Uterus (tissue), 2 donors: ENCODE results near the gene AK5.

Experiments used
- POLR2A ChIP-seq, 2 donors: fragments of 450-650 bp; IDR thresholded peaks; one replicate each; pipeline ENCODE4 v1.6.1; 2016; ENCODE audit warnings: antibody characterized with exemption in 2 of 2, mild to moderate bottlenecking in 1 of 2, moderate library complexity in 1 of 2
- TF ChIP-seq, protein P1 (sequence below), 4 experiments: fragments of 200-600 bp in 2 of 4; fragments of 450-650 bp in 2 of 4; sonication (generic) in 2 of 4; IDR thresholded peaks; one replicate each; pipeline ENCODE4 v1.5.1; 2016 to 2019; ENCODE audit warnings: antibody characterized with exemption in 4 of 4, mild to moderate bottlenecking in 2 of 4, moderate library complexity in 1 of 4

DNA sequence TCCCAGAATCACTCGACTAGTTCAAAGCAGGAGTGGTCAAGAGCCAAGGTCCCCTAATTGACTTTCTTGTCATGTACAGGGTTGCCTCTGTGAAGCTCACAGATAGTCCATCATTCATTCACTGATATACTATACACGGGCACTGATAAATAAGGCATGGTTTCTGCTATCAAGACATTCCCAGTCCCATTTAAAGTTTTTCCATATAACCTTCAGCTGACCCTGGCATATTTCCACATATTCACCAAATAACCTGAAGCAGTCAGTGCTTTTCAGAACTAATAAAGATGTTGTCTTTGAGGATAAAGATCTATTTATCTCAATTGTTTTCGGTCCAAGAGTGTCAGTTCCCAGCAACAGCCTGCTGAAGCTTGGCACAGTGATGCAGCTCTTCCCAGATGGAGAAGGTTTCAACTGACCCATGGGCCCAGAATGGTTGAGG, 227.3 kb downstream of the AK5 start:
- no peak for TF ChIP-seq POLR2A (IDR thresholded peaks at IDR 0.05)
- TF ChIP-seq, protein P1, sequence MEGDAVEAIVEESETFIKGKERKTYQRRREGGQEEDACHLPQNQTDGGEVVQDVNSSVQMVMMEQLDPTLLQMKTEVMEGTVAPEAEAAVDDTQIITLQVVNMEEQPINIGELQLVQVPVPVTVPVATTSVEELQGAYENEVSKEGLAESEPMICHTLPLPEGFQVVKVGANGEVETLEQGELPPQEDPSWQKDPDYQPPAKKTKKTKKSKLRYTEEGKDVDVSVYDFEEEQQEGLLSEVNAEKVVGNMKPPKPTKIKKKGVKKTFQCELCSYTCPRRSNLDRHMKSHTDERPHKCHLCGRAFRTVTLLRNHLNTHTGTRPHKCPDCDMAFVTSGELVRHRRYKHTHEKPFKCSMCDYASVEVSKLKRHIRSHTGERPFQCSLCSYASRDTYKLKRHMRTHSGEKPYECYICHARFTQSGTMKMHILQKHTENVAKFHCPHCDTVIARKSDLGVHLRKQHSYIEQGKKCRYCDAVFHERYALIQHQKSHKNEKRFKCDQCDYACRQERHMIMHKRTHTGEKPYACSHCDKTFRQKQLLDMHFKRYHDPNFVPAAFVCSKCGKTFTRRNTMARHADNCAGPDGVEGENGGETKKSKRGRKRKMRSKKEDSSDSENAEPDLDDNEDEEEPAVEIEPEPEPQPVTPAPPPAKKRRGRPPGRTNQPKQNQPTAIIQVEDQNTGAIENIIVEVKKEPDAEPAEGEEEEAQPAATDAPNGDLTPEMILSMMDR (IDR thresholded peaks at IDR 0.05) = no peak
